PC-3 (cell line): ENCODE results near the gene BICRA. TPM values are rescaled to one million over a fixed set of nuclear protein-coding genes. Genes with fewer than 3 reads are reported as not detected.

Source experiments
- ATAC-seq: fragments of 200-7000 bp; cut with Tn5 transposase; 2 replicates; pipeline ENCODE4 v1.9.1; 2020; ENCODE audit warnings: mild to moderate bottlenecking, moderate library complexity
- BruUV-seq: library from RNA; stranded (reverse); fragments of 400-500 nt; replicated peaks from 2 replicates; lab custom pipeline; 2021; lab: Mats Ljungman, UMichigan
- CTCF ChIA-PET: fragments of 300-600 bp; sonication (Branson Sonifier 250); formaldehyde crosslinking; loops from one replicate; lab custom pipeline; 2022; ENCODE audit warnings: antibody characterized with exemption; lab: Charles Lee
- POLR2A ChIA-PET: fragments of 300-600 bp; sonication (Branson Sonifier 250); formaldehyde crosslinking; loops from one replicate; lab custom pipeline; 2022; ENCODE audit warnings: antibody characterized with exemption; ENCODE audit not compliant: unreplicated experiment; lab: Charles Lee
- DNase-seq: peaks from one replicate; pipeline ENCODE4 v3.0.0-alpha.2; 2015
- H2AFZ ChIP-seq: fragments of 300-600 bp; sonication (generic); 2 replicates; pipeline ENCODE4 v1.6.0; 2016; ENCODE audit warnings: antibody characterized with exemption, low read length
- H3F3A ChIP-seq: fragments of 300-600 bp; sonication (generic); one replicate; pipeline ENCODE4 v1.6.0; 2017; ENCODE audit warnings: antibody characterized with exemption, low read length, control low read depth, mild to moderate bottlenecking; ENCODE audit not compliant: unreplicated experiment
- H3K27ac ChIP-seq: fragments of 300-600 bp; sonication (generic); 2 replicates; pipeline ENCODE4 v1.5.1; 2016; ENCODE audit warnings: mild to moderate bottlenecking, low read length
- H3K27me3 ChIP-seq: fragments of 300-600 bp; sonication (generic); 2 replicates; pipeline ENCODE4 v1.6.1; 2016; ENCODE audit warnings: low read length, mixed read lengths
- H3K36me3 ChIP-seq: fragments of 300-600 bp; sonication (generic); 2 replicates; pipeline ENCODE4 v1.6.1; 2016; ENCODE audit warnings: low read depth, mixed run types, low read length, mixed read lengths
- H3K4me1 ChIP-seq: fragments of 300-600 bp; sonication (generic); 2 replicates; pipeline ENCODE4 v1.5.1; 2016; ENCODE audit warnings: low read length; ENCODE audit not compliant: insufficient read depth
- H3K4me2 ChIP-seq: fragments of 300-600 bp; sonication (generic); 2 replicates; pipeline ENCODE4 v1.6.0; 2016; ENCODE audit warnings: low read length
- H3K4me3 ChIP-seq: fragments of 300-600 bp; sonication (generic); 2 replicates; pipeline ENCODE4 v1.5.1; 2016; ENCODE audit warnings: mild to moderate bottlenecking, low read length, mixed read lengths
- H3K79me2 ChIP-seq: fragments of 300-600 bp; sonication (generic); 2 replicates; pipeline ENCODE4 v1.6.1; 2017; ENCODE audit warnings: low read length, mixed read lengths
- H3K9ac ChIP-seq: fragments of 300-600 bp; sonication (generic); 2 replicates; pipeline ENCODE4 v1.6.0; 2016; ENCODE audit warnings: mild to moderate bottlenecking, low read length
- H3K9me2 ChIP-seq: fragments of 300-600 bp; sonication (generic); replicated peaks from 2 replicates; pipeline ENCODE4 v1.6.1; 2016; ENCODE audit warnings: mixed run types, low read length, mixed read lengths
- H3K9me3 ChIP-seq: fragments of 300-600 bp; sonication (generic); 2 replicates; pipeline ENCODE4 v1.6.1; 2016; ENCODE audit warnings: low read length, mixed read lengths
- H4K20me1 ChIP-seq: fragments of 300-600 bp; sonication (generic); 2 replicates; pipeline ENCODE4 v1.6.1; 2016; ENCODE audit warnings: low read length, mixed read lengths
- CTCF ChIP-seq: fragments of 300-600 bp; sonication (generic); conservative IDR thresholded peaks from 2 replicates; pipeline ENCODE4 v1.5.1; 2017; ENCODE audit warnings: antibody characterized with exemption, low read depth, mild to moderate bottlenecking, low read length
- EZH2 ChIP-seq: fragments of 300-600 bp; sonication (generic); IDR thresholded peaks from one replicate; pipeline ENCODE4 v1.6.1; 2017; ENCODE audit warnings: antibody characterized with exemption, mild to moderate bottlenecking, low read length; ENCODE audit not compliant: unreplicated experiment
- EZH2phosphoT487 ChIP-seq: fragments of 300-600 bp; sonication (generic); IDR thresholded peaks from 2 replicates; pipeline ENCODE4 v1.6.1; 2018; ENCODE audit warnings: mild to moderate bottlenecking, antibody characterized with exemption, low read length, borderline replicate concordance
- intact Hi-C: fragments of 100-400 bp; cut with micrococcal nuclease; formaldehyde crosslinking; loops from 2 replicates; pipeline ENCODE4 v1.9.0; 2023
- total RNA-seq: library from RNA; depleted of rRNA; stranded (reverse); fragments of >200 nt; gene quantifications from 2 replicates; pipeline ENCODE4 v1.2.3, GENCODE V29; 2014

BICRA gene
- total RNA-seq, 1 experiment from 2014 or later = 1.2 TPM

GRCh38 chr19:47681388-47681787 lies 72.5 kb downstream of the BICRA start:
- H3F3A ChIP-seq = no peaks in the 10 kb centered on the region
- intact Hi-C loops = no loop called here
- TF ChIP-seq EZH2 = no peak
- no peak for TF ChIP-seq EZH2phosphoT487
- no peak for TF ChIP-seq CTCF
- H3K27ac ChIP-seq = no peak overlapping the region
- H3K4me3 ChIP-seq = no peak overlapping the region
- no peak overlapping the region for H2AFZ ChIP-seq
- H3K9ac ChIP-seq = no peak overlapping the region
- no peaks in the 10 kb centered on the region for H3K36me3 ChIP-seq
- ChIA-PET POLR2A (no interaction called here), CTCF (interaction anchor here (0.6 kb wide), 1 partner anchor 64 kb away, joined by 4 read pairs; no protein-coding TSS in a partner anchor)
- H4K20me1 ChIP-seq = no peaks in the 10 kb centered on the region
- ATAC-seq (no peak), DNase-seq (no peak)
- H3K79me2 ChIP-seq = no peaks in the 10 kb centered on the region
- H3K4me2 ChIP-seq = no peak overlapping the region
- no peaks in the 10 kb centered on the region for H3K9me3 ChIP-seq
- no peaks in the 10 kb centered on the region for H3K4me1 ChIP-seq
- no TSS peak for BruUV-seq
- no peaks in the 10 kb centered on the region for H3K9me2 ChIP-seq
- no peaks in the 10 kb centered on the region for H3K27me3 ChIP-seq

- no peaks in the 10 kb centered on the region for H3F3A ChIP-seq
- intact Hi-C loops = no loop called here
- H3K4me2 ChIP-seq = no peak overlapping the region
- H3K9ac ChIP-seq = no peak overlapping the region
- TF ChIP-seq CTCF (no peak), EZH2phosphoT487 (no peak), EZH2 (no peak)
- ChIA-PET POLR2A (no interaction called here), CTCF (no interaction called here)
- no peak overlapping the region for H3K27ac ChIP-seq
- H3K9me2 ChIP-seq = no peaks in the 10 kb centered on the region
- H3K36me3 ChIP-seq = no peaks in the 10 kb centered on the region
- no peak for DNase-seq
- no peaks in the 10 kb centered on the region for H3K27me3 ChIP-seq
- ATAC-seq = no peak
- no peaks in the 10 kb centered on the region for H3K9me3 ChIP-seq
- no peak overlapping the region for H3K4me3 ChIP-seq
- H2AFZ ChIP-seq = no peak overlapping the region
- H4K20me1 ChIP-seq = no peaks in the 10 kb centered on the region
- H3K79me2 ChIP-seq = no peaks in the 10 kb centered on the region
- no TSS peak for BruUV-seq
- H3K4me1 ChIP-seq = no peaks in the 10 kb centered on the region
Observed at GRCh38 chr19:47681936-47682335, 73.0 kb downstream of the BICRA start.

GRCh38 chr19:47682939-47683338 lies 74.0 kb downstream of the BICRA start:
- TF ChIP-seq EZH2phosphoT487 = no peak
- TF ChIP-seq CTCF = no peak
- no peak for TF ChIP-seq EZH2
- ChIA-PET CTCF (no interaction called here), POLR2A (no interaction called here)
- no peak overlapping the region for H3K9ac ChIP-seq
- ATAC-seq = no peak
- H3K4me3 ChIP-seq = no peak overlapping the region
- H3K9me3 ChIP-seq = no peaks in the 10 kb centered on the region
- no peaks in the 10 kb centered on the region for H3K4me1 ChIP-seq
- no peak for DNase-seq
- no peaks in the 10 kb centered on the region for H3K27me3 ChIP-seq
- H3K9me2 ChIP-seq = no peaks in the 10 kb centered on the region
- no peaks in the 10 kb centered on the region for H3K36me3 ChIP-seq
- H3K4me2 ChIP-seq = no peak overlapping the region
- intact Hi-C loops = no loop called here
- H2AFZ ChIP-seq = no peak overlapping the region
- no peaks in the 10 kb centered on the region for H4K20me1 ChIP-seq
- no TSS peak for BruUV-seq
- H3K79me2 ChIP-seq = no peaks in the 10 kb centered on the region
- H3K27ac ChIP-seq = no peak overlapping the region
- no peaks in the 10 kb centered on the region for H3F3A ChIP-seq
